ENCODE measurements around the gene KRTAP10-2. TPM values are rescaled to one million over a fixed set of nuclear protein-coding genes. Genes with fewer than 3 reads are reported as not detected.
A peak's percentile ranks its signal among the peaks of the same experiment; 100 is the strongest.

Gene KRTAP10-2
- total RNA-seq, 1 donor from 2014 or later, result not detected

- no peak for ATAC-seq
- H3K27ac ChIP-seq, result no peak overlapping the region
- intact Hi-C loops (cut with DNase I), result no loop called here
- no peaks in the 10 kb centered on the region for H3K4me1 ChIP-seq
- peak; percentile 24 for DNase-seq
- no peaks in the 10 kb centered on the region for H3K9me3 ChIP-seq
- H3K27me3 ChIP-seq (ENCODE audit: low read depth), result no peaks in the 10 kb centered on the region
- H3K36me3 ChIP-seq, result no peaks in the 10 kb centered on the region
- no peak for TF ChIP-seq CTCF (IDR thresholded peaks at IDR 0.05)
- H3K4me3 ChIP-seq, result no peak overlapping the region
Measured at GRCh38 chr21:44526096-44526997, 25.0 kb downstream of the KRTAP10-2 start.

- no peak for ATAC-seq
- TF ChIP-seq CTCF (IDR thresholded peaks at IDR 0.05), result no peak
- intact Hi-C loops (cut with DNase I), result no loop called here
- no peaks in the 10 kb centered on the region for H3K9me3 ChIP-seq
- no peaks in the 10 kb centered on the region for H3K27me3 ChIP-seq (ENCODE audit: low read depth)
- no peak for DNase-seq
- no peak overlapping the region for H3K27ac ChIP-seq
- no peak overlapping the region for H3K4me3 ChIP-seq
- H3K36me3 ChIP-seq, result no peaks in the 10 kb centered on the region
- no peaks in the 10 kb centered on the region for H3K4me1 ChIP-seq
Measured at GRCh38 chr21:44525391-44526095, 25.8 kb downstream of the KRTAP10-2 start.

GRCh38 chr21:44524414-44525371, 26.6 kb downstream of the KRTAP10-2 start:
- no peak overlapping the region for H3K27ac ChIP-seq
- H3K4me3 ChIP-seq, result no peak overlapping the region
- no peaks in the 10 kb centered on the region for H3K9me3 ChIP-seq
- intact Hi-C loops (cut with DNase I), result no loop called here
- ATAC-seq, result no peak
- H3K4me1 ChIP-seq, result no peaks in the 10 kb centered on the region
- H3K36me3 ChIP-seq, result no peaks in the 10 kb centered on the region
- no peak for TF ChIP-seq CTCF (IDR thresholded peaks at IDR 0.05)
- DNase-seq, result no peak
- peaks cover 3% of the 10 kb centered on the region for H3K27me3 ChIP-seq (ENCODE audit: low read depth)

GRCh38 chr21:44523567-44524413, 27.5 kb downstream of the KRTAP10-2 start:
- Histone ChIP-seq H3K9me3 (no peaks in the 10 kb centered on the region), H3K4me1 (no peaks in the 10 kb centered on the region), H3K36me3 (no peaks in the 10 kb centered on the region), H3K27me3 (ENCODE audit: low read depth) (peaks cover 8% of the 10 kb centered on the region), H3K27ac (no peak overlapping the region), H3K4me3 (no peak overlapping the region)
- intact Hi-C loops (cut with DNase I), result no loop called here
- TF ChIP-seq CTCF (IDR thresholded peaks at IDR 0.05), result no peak
- DNase-seq (no peak), ATAC-seq (no peak)
